AG04449 (cell line): Measurements from ENCODE around the gene USP13.

Experiments used
- CTCF ChIA-PET: fragments of 350-600 bp; formaldehyde crosslinking; extraction: SDS; loops from one replicate; lab custom pipeline; 2021; ENCODE audit warnings: antibody characterized with exemption; lab: Yijun Ruan, JAX
- POLR2A ChIA-PET: fragments of 400-600, 350-600 bp; formaldehyde crosslinking; extraction: SDS; loops from one replicate; lab custom pipeline; 2020; ENCODE audit warnings: antibody characterized with exemption, inconsistent platforms; lab: Yijun Ruan, JAX
- DNase-seq: peaks from one replicate; pipeline ENCODE4 v3.0.0-alpha.2; 2010; ENCODE audit warnings: low read depth, low spot score
- H3K4me3 ChIP-seq: 2 replicates; pipeline ENCODE4 v1.5.1; 2011; ENCODE audit warnings: low read depth, mild to moderate bottlenecking, control low read depth, low read length
- TF ChIP-seq, protein P1 (sequence below): IDR thresholded peaks from one replicate; pipeline ENCODE4 v1.5.1; 2011; ENCODE audit warnings: mild to moderate bottlenecking, moderate library complexity, low read length, control low read depth, inconsistent platforms; ENCODE audit not compliant: insufficient read depth; ENCODE audit errors: missing control alignments

The USP13 gene

DNA sequence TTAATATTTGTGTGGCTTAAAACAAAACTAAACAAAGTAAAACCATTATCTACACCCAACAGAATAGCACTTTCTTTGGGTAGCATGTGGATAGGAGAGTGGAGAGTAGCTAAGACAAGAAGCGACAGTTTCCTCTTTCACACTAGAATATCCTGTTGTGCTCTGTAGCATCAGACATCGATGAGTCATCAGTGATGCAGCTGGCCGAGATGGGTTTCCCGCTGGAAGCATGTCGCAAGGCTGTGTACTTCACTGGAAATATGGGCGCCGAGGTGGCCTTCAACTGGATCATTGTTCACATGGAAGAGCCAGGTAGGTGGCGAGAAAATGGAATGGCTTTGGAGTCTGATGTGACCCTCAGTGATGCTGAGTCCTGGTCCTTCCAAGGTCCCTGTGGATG lies 108.1 kb downstream of the USP13 start:
- ChIA-PET CTCF (interaction anchor here (1.5 to 2.5 kb wide), 3 partner anchors 7 to 834 kb away, joined by 3 to 15 read pairs (median 5); no protein-coding TSS in a partner anchor), POLR2A (no interaction called here)
- H3K4me3 ChIP-seq = no peak overlapping the region
- TF ChIP-seq, protein P1, sequence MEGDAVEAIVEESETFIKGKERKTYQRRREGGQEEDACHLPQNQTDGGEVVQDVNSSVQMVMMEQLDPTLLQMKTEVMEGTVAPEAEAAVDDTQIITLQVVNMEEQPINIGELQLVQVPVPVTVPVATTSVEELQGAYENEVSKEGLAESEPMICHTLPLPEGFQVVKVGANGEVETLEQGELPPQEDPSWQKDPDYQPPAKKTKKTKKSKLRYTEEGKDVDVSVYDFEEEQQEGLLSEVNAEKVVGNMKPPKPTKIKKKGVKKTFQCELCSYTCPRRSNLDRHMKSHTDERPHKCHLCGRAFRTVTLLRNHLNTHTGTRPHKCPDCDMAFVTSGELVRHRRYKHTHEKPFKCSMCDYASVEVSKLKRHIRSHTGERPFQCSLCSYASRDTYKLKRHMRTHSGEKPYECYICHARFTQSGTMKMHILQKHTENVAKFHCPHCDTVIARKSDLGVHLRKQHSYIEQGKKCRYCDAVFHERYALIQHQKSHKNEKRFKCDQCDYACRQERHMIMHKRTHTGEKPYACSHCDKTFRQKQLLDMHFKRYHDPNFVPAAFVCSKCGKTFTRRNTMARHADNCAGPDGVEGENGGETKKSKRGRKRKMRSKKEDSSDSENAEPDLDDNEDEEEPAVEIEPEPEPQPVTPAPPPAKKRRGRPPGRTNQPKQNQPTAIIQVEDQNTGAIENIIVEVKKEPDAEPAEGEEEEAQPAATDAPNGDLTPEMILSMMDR = no peak
- DNase-seq = no peak

DNA sequence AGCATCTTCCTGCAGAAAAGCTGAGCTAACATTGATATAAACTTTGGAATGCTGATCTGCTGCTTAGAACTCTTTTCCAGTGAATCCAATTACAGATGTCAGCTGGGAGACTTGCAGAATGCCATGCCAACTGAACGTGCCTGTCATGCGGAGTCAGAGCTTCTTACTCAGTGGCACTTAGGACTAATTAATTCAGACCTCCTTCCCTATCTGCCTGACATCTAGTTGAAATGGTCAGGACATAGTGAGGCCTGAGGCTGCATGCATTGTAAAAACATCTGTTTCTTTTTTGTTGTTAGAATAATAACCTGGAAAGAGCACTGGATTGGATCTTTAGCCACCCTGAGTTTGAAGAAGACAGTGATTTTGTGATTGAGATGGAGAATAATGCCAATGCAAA lies 112.6 kb downstream of the USP13 start:
- ChIA-PET POLR2A (no interaction called here), CTCF (interaction anchor here (1.6 to 2.2 kb wide), 3 partner anchors 15 to 830 kb away, joined by 4 to 10 read pairs (median 7); no protein-coding TSS in a partner anchor)
- H3K4me3 ChIP-seq = no peak overlapping the region
- no peak for DNase-seq
- TF ChIP-seq, protein P1 = no peak

DNA sequence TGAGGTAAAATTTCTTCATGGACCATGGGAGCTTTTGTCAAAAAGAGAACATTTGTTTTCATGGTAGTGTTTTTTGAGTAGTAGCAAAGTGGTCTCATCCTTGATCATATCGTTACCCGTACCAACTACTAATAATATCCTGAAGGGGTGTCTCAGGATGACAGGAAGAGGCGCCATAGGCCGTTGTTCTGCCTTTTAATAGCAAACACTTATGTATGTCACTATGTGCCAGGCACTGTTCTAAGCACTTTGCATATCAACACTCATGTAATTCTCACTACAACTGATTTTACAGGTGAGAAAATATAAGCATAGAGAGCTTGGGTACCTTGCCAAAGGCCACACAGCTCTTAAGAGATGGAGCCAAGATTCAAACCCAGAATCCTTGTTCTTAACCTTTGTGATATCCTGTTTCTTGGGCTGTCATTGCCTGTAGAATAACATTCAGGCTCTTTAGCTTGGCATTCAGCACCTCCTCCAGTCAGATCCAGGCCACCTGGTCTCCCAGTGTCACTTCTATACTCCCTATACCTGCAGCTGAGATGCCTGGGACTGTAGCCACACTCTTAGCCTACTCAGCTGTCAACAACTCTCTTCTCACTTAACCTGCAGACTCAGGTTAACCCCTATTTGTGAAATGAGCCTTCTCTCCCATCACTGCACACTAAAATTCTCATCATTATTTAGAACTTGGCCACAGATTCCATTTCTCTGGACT lies 113.7 kb downstream of the USP13 start:
- DNase-seq = no peak
- no peak overlapping the region for H3K4me3 ChIP-seq
- POLR2A ChIA-PET = no interaction called here
- TF ChIP-seq, protein P1 = no peak
- CTCF ChIA-PET = interaction anchor here (0.8 to 2.6 kb wide), 12 partner anchors 8 to 842 kb away, joined by 3 to 24 read pairs (median 7); no protein-coding TSS in a partner anchor

DNA sequence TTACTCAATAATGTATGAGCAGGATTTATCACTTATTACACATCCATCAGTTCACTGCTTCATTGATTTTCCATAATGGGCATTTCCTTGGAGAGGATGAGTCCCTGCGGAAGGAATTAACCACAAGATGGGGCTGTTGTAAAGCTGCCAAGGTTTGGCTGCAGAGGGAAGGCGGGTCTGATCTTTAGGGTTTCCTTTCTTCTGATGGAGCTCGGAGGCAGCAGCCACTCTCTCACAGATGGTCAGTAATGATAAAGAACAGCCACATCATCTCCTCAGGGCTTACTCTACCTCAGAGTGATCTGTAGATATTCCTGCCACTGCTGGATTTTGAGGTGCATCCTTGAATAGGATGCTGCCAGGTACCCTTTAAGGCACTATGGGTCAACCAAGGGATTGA lies 115.2 kb downstream of the USP13 start:
- DNase-seq = no peak
- POLR2A ChIA-PET = no interaction called here
- CTCF ChIA-PET = interaction anchor here (0.7 to 2.6 kb wide), 25 partner anchors 8 to 843 kb away, joined by 3 to 24 read pairs (median 5); no protein-coding TSS in a partner anchor
- TF ChIP-seq, protein P1 = peak; percentile 68
- no peak overlapping the region for H3K4me3 ChIP-seq

DNA sequence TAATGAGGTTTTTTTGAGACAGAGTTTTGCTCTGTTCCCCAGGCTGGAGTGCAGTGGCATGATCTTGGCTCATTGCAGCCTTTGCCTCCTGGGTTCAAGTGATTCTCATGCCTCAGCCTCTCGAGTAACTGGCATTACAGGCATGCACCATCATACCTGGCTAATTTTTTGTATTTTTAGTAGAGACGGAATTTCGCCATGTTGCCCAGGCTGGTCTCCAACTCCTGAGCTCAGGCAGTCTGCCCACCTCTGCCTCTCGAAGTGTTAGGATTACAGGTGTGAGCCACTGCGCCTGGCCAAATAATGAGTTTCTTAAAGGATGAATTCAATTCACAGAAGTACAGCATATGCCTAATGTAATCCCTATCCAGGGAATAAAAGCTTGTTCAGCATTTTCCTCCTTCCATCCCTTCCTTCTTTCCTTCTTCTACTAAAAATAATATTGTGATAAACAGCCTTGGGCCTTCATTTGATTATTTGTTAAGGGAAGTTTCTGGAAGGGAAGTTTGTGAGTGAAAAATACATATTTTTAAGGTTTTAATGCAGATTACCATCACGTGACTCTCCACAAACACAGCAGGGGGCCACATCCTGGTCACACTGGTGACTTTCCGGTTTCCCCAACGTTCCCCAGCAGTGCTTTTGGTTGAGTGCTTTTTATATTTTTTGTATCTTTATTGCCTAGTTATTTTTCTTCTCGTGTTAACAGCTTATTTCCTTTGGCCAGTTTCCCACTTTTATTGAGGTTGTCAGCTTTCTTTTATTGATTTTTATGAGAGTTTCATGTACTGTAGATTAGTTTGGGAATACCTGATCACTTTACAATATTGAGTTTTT lies 116.8 kb downstream of the USP13 start:
- TF ChIP-seq, protein P1 = no peak
- DNase-seq = no peak
- ChIA-PET CTCF (interaction anchor here (1.4 to 1.8 kb wide), 2 partner anchors 67 to 83 kb away, joined by 5 to 6 read pairs; no protein-coding TSS in a partner anchor), POLR2A (no interaction called here)
- no peak overlapping the region for H3K4me3 ChIP-seq
